A549 treated with GW870086 at 1 μM for 4 hours (cell line): Measurements from ENCODE around the gene NUDT5. TPM values are rescaled to one million over a fixed set of nuclear protein-coding genes. Genes with fewer than 3 reads are reported as not detected.

Source experiments
- total RNA-seq: library from RNA; stranded (reverse); fragments of 200-300 nt; extraction: Qiagen RNA extraction; gene quantifications from 5 replicates; pipeline ENCODE4 v1.2.3, GENCODE V29; 2022; ENCODE audit warnings: low read depth

The NUDT5 gene
- 128 to 160 TPM (median 144 TPM) in 5 replicates for total RNA-seq

DNA sequence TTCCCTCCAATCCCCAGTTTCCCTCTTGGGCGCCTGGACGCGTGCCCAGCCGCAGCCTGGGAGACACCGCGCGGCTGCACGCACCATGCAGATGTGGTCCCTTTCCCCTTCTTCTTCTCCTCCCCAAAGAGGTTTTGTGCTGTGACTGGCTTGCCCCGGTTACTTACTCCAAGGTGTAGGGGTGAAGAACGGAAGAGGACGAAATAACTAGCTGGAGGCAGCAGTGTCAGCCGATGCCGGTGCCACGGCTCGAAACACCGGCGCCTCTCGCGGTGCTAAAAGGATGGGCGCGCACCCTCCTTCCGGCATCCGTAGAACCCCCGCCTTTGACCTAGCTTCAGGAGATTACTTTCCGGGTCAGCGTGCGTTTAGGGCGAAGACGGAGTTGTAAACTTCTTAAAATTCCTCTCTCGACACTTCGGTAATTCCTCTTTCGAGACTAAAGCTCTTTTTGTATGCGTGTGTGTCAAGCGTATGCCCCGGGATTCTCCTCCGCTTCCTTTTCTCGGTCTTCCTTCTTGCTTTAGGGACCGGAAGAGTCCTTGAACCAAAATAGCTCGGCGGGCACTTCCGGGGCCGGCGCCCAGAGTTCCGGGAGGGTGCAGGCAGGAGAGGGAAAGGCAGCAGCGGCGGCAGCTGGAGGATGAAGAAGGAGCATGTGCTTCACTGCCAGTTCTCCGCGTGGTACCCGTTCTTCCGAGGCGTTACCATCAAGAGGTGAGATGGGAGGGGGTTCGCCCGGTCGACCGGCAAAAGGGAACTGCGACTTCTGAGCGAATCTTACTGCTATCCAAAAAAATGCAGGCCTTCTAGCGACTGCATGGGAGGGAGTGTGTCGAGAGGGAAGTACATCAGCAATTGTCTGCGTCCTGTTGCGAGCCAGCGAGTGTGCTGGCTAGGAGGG is at the start of gene NUDT5, which contains the start of gene CDC123:
TSS of gene NUDT5 (minus strand) at position 289 of the 904 bp plus-strand sequence. CDS start 9,600 bp downstream, outside the sequence.
TSS of gene CDC123 (plus strand) at position 586 of the 904 bp plus-strand sequence. CDS start at position 644, 58 bp downstream.

DNA sequence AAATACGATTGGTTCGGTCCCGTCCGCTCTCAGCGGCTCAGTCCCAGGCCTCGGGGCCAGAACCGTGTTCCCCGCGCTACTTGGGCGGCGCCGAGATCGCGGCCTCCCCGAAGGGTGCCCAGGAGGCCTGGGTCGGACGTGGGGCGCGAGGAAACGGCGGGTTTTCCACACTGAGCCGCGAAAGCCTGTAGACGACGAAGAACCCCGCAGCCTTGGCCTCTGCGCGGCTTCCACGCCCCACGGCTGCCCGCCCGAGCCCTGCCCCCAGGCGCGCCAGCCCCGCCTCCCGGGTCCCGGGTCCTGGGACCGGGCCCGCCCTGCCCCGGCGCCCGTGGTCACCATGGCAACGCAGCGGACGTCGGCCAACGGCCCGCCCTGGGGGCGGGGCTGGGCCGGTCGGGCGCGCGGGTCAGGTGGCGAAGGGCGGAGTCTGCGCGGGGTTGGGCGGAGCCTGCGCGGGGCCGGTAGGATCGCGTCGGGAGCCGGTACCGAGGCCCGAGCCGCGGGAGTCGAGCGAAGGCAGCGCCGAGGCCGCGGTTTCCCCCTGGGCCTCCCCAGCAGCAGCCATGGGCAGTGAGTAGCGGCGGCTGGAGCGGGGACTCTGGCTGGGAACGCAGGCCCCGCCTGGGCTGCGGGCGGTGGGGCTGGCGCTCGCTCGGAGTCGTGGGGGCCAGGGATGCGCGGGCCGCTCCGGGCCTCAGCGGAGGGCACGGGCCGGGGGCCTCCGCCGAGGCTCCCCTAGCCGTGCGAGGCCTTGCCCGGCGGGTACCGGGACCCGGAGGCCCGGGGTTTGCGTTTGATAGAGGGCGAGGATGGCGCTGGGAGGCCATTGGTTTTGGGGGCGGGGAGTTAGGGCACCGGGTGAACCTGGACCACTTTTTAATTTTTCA is 66.2 kb downstream of the NUDT5 start, which contains the start of gene SEC61A2:
TSS of gene SEC61A2 (plus strand) at position 456 of the 890 bp plus-strand sequence. CDS start at position 567, 111 bp downstream.

Other genes starting within 250 kb of the NUDT5 start
- gene UPF2, start 153.1 kb downstream of the NUDT5 start, total RNA-seq: 12.6 to 15.0 TPM (median 14.4 TPM) in 5 replicates
- gene DHTKD1, start 126.9 kb downstream of the NUDT5 start, total RNA-seq: 7.5 to 9.6 TPM (median 9.0 TPM) in 5 replicates
- 12.2 to 13.6 TPM (median 12.7 TPM) in 5 replicates for gene SEC61A2, start 66.2 kb downstream of the NUDT5 start, total RNA-seq
- gene CDC123, start 297 bp upstream of the NUDT5 start, total RNA-seq: 127 to 180 TPM (median 131 TPM) in 5 replicates
- gene CAMK1D, start 153.7 kb upstream of the NUDT5 start, total RNA-seq: 6.1 to 7.9 TPM (median 6.9 TPM) in 5 replicates